Activated T-cell treated with anti-CD3 and anti-CD28 coated beads, Interleukin-2, amount 50 U/mL, for 72 hours (primary cell): Measurements from ENCODE around the gene LARP4. TPM values are rescaled to one million over a fixed set of nuclear protein-coding genes. Genes with fewer than 3 reads are reported as not detected.
"Not testable (repeated sequence)": the region's sequence is repeated elsewhere in the genome, so short reads cannot be mapped to it uniquely, and the experiment has no call there.

Source experiments
- ATAC-seq, 2 donors: fragments of 150-1000 bp; cut with Tn5 transposase; replicated peaks in 1 of 2; 2 replicates each; pipeline ENCODE4 v1.10.0; 2021; ENCODE audit warnings: moderate library complexity in 2 of 2, mild to moderate bottlenecking in 1 of 2
- DNase-seq, 2 donors: peaks; one replicate each; pipeline ENCODE4 v3.0.0; 2021 to 2022; ENCODE audit warnings: mixed read lengths in 1 of 2
- H3K27ac Mint-ChIP-seq: one replicate; pipeline ENCODE4 v1.8.0; 2022; ENCODE audit warnings: mild to moderate bottlenecking, moderate library complexity, mixed read lengths
- H3K27me3 Mint-ChIP-seq: one replicate; pipeline ENCODE4 v1.8.0; 2022; ENCODE audit warnings: low read depth, mixed read lengths
- H3K36me3 Mint-ChIP-seq, 2 donors: one replicate each; pipeline ENCODE4 v1.8.0; 2022; ENCODE audit warnings: mixed read lengths in 2 of 2, mild to moderate bottlenecking in 1 of 2; ENCODE audit not compliant: insufficient read depth in 2 of 2
- H3K4me1 Mint-ChIP-seq: one replicate; pipeline ENCODE4 v1.8.0; 2022; ENCODE audit warnings: low read depth, mixed read lengths
- H3K4me3 Mint-ChIP-seq, 2 donors: one replicate each; pipeline ENCODE4 v1.8.0; 2022; ENCODE audit warnings: mild to moderate bottlenecking in 2 of 2, mixed read lengths in 2 of 2, moderate library complexity in 2 of 2
- H3K9me3 Mint-ChIP-seq, 2 donors: one replicate each; pipeline ENCODE4 v1.8.0; 2022; ENCODE audit warnings: mixed read lengths in 2 of 2
- total RNA-seq, 2 donors: library from RNA; stranded (reverse); gene quantifications; one replicate each; pipeline ENCODE4 v1.2.3, GENCODE V29; 2022

LARP4 gene
- total RNA-seq, 2 donors from 2014 or later = 51.3 to 66.1 TPM

- ATAC-seq (no peak), DNase-seq (peak in 1 of 2 donors; percentile 26)
- peaks cover 0 to 1% of the 10 kb centered on the region in 2 donors for H3K36me3 Mint-ChIP-seq
- H3K9me3 Mint-ChIP-seq = no peaks in the 10 kb centered on the region
- H3K4me3 Mint-ChIP-seq = peak overlapping the region; percentile 93 to 97
- H3K27ac Mint-ChIP-seq = peak overlapping the region; percentile 87
- no peaks in the 10 kb centered on the region for H3K27me3 Mint-ChIP-seq
- peaks cover 64% of the 10 kb centered on the region for H3K4me1 Mint-ChIP-seq
Measured at GRCh38 chr12:50507930-50508329, 107.2 kb downstream of the LARP4 start.

- ATAC-seq = no peak
- Mint-ChIP-seq H3K4me3 (peak overlapping the region; percentile 93 to 97), H3K27me3 (no peaks in the 10 kb centered on the region), H3K36me3 (peaks cover 0 to 1% of the 10 kb centered on the region in 2 donors), H3K27ac (peak overlapping the region; percentile 87), H3K4me1 (peaks cover 66% of the 10 kb centered on the region), H3K9me3 (no peaks in the 10 kb centered on the region)
- no peak for DNase-seq
Measured at GRCh38 chr12:50508414-50508813, 107.7 kb downstream of the LARP4 start.

- Mint-ChIP-seq H3K36me3 (peaks cover 0 to 1% of the 10 kb centered on the region in 2 donors), H3K27me3 (no peaks in the 10 kb centered on the region), H3K9me3 (no peaks in the 10 kb centered on the region), H3K27ac (peak overlapping the region; percentile 88), H3K4me1 (peaks cover 73% of the 10 kb centered on the region), H3K4me3 (peak overlapping the region; percentile 93 to 97)
- no peak for DNase-seq
- ATAC-seq = no peak
Measured at GRCh38 chr12:50508970-50509663, 108.4 kb downstream of the LARP4 start.

- H3K36me3 Mint-ChIP-seq = peaks cover 1 to 3% of the 10 kb centered on the region in 2 donors
- H3K27ac Mint-ChIP-seq = peak overlapping the region; percentile 25
- peaks cover 51% of the 10 kb centered on the region for H3K4me1 Mint-ChIP-seq
- DNase-seq (no peak), ATAC-seq (no peak)
- H3K4me3 Mint-ChIP-seq = peak overlapping the region; percentile 17 to 46
- no peaks in the 10 kb centered on the region for H3K27me3 Mint-ChIP-seq
- H3K9me3 Mint-ChIP-seq = peaks cover 0 to 2% of the 10 kb centered on the region in 2 donors
Measured at GRCh38 chr12:50514526-50515276, 114.0 kb downstream of the LARP4 start.

GRCh38 chr12:50515587-50515986 lies 114.9 kb downstream of the LARP4 start:
- no peak for DNase-seq
- peak overlapping the region; percentile 24 to 29 for H3K4me3 Mint-ChIP-seq

GRCh38 chr12:50517421-50518048 lies 116.8 kb downstream of the LARP4 start:
- Mint-ChIP-seq H3K4me3 (no peak overlapping the region), H3K27ac (no peak overlapping the region), H3K36me3 (peaks cover 2 to 3% of the 10 kb centered on the region in 2 donors), H3K9me3 (peaks cover 0 to 2% of the 10 kb centered on the region in 2 donors), H3K27me3 (no peaks in the 10 kb centered on the region), H3K4me1 (peaks cover 37% of the 10 kb centered on the region)
- DNase-seq (no peak), ATAC-seq (peak; percentile 87 to 90)

More at GRCh38 chr12:50515587-50515986, 114.9 kb downstream of the LARP4 start:
- H3K4me1 Mint-ChIP-seq = peaks cover 42% of the 10 kb centered on the region
- peaks cover 1 to 3% of the 10 kb centered on the region in 2 donors for H3K36me3 Mint-ChIP-seq
- H3K9me3 Mint-ChIP-seq = peaks cover 0 to 2% of the 10 kb centered on the region in 2 donors
- H3K27ac Mint-ChIP-seq = peak overlapping the region; percentile 71
- no peaks in the 10 kb centered on the region for H3K27me3 Mint-ChIP-seq
- ATAC-seq = no peak

GRCh38 chr12:50518090-50518489 lies 117.4 kb downstream of the LARP4 start:
- Mint-ChIP-seq H3K36me3 (peaks cover 4 to 5% of the 10 kb centered on the region in 2 donors), H3K9me3 (peaks cover 0 to 2% of the 10 kb centered on the region in 2 donors), H3K27me3 (no peaks in the 10 kb centered on the region), H3K4me1 (peaks cover 36% of the 10 kb centered on the region), H3K4me3 (peak overlapping the region in 1 of 2 donors; percentile 72), H3K27ac (no peak overlapping the region)
- ATAC-seq (no peak), DNase-seq (no peak)

GRCh38 chr12:50519353-50519752 lies 118.7 kb downstream of the LARP4 start:
- no peak for DNase-seq

GRCh38 chr12:50520416-50521207 lies 119.9 kb downstream of the LARP4 start:
- Mint-ChIP-seq H3K4me3 (peak overlapping the region; percentile 50 to 72), H3K9me3 (peaks cover 0 to 2% of the 10 kb centered on the region in 2 donors), H3K27ac (peak overlapping the region; percentile 79), H3K4me1 (peaks cover 24% of the 10 kb centered on the region), H3K36me3 (peaks cover 3 to 7% of the 10 kb centered on the region in 2 donors), H3K27me3 (no peaks in the 10 kb centered on the region)
- no peak for DNase-seq
- ATAC-seq = no peak

More at GRCh38 chr12:50519353-50519752, 118.7 kb downstream of the LARP4 start:
- peak overlapping the region; percentile 75 for H3K27ac Mint-ChIP-seq
- H3K4me1 Mint-ChIP-seq = peaks cover 31% of the 10 kb centered on the region
- H3K9me3 Mint-ChIP-seq = peaks cover 0 to 2% of the 10 kb centered on the region in 2 donors
- H3K4me3 Mint-ChIP-seq = peak overlapping the region; percentile 41 to 72
- H3K36me3 Mint-ChIP-seq = peaks cover 5 to 7% of the 10 kb centered on the region in 2 donors
- ATAC-seq = no peak
- no peaks in the 10 kb centered on the region for H3K27me3 Mint-ChIP-seq

- not testable (repeated sequence) for DNase-seq, H3K27ac Mint-ChIP-seq, ATAC-seq, H3K27me3 Mint-ChIP-seq, H3K4me3 Mint-ChIP-seq, H3K9me3 Mint-ChIP-seq, H3K36me3 Mint-ChIP-seq
- peaks cover 24% of the 10 kb centered on the region for H3K4me1 Mint-ChIP-seq
Measured at GRCh38 chr12:50521781-50522180, 121.1 kb downstream of the LARP4 start.

- Mint-ChIP-seq H3K9me3 (no peaks in the 10 kb centered on the region), H3K4me1 (peaks cover 32% of the 10 kb centered on the region), H3K4me3 (no peak overlapping the region), H3K27me3 (no peaks in the 10 kb centered on the region), H3K27ac (no peak overlapping the region), H3K36me3 (peaks cover 2 to 7% of the 10 kb centered on the region in 2 donors)
- no peak for DNase-seq
- ATAC-seq = no peak
Measured at GRCh38 chr12:50523772-50524171, 123.1 kb downstream of the LARP4 start.

- no peaks in the 10 kb centered on the region for H3K9me3 Mint-ChIP-seq
- H3K27me3 Mint-ChIP-seq = no peaks in the 10 kb centered on the region
- H3K27ac Mint-ChIP-seq = no peak overlapping the region
- peaks cover 2 to 7% of the 10 kb centered on the region in 2 donors for H3K36me3 Mint-ChIP-seq
- H3K4me1 Mint-ChIP-seq = peaks cover 39% of the 10 kb centered on the region
- ATAC-seq = no peak
- DNase-seq = no peak
- H3K4me3 Mint-ChIP-seq = no peak overlapping the region
Measured at GRCh38 chr12:50524621-50525020, 123.9 kb downstream of the LARP4 start.
